H9 (cell line): ENCODE data around the gene NFKB2. TPM values are rescaled to one million over a fixed set of nuclear protein-coding genes. Genes with fewer than 3 reads are reported as not detected.
A peak's percentile ranks its signal among the peaks of the same experiment; 100 is the strongest.

Experiments
- DNase-seq: peaks from one replicate; pipeline ENCODE4 v3.0.0-alpha.2; 2017
- H2AFZ ChIP-seq: one replicate; pipeline ENCODE4 v1.6.1; 2013; ENCODE audit warnings: mild to moderate bottlenecking, low read length, control low read depth, moderate library complexity
- H2AK5ac ChIP-seq: 2 replicates; pipeline ENCODE4 v1.6.1; 2013; ENCODE audit warnings: low read length, control low read depth, mixed read lengths; ENCODE audit not compliant: insufficient read length
- H2BK120ac ChIP-seq: one replicate; pipeline ENCODE4 v1.6.1; 2013; ENCODE audit warnings: low read depth, mild to moderate bottlenecking, low read length, control low read depth, inconsistent platforms; ENCODE audit not compliant: poor library complexity, severe bottlenecking
- H2BK12ac ChIP-seq: 2 replicates; pipeline ENCODE4 v1.6.1; 2013; ENCODE audit warnings: low read length, control low read depth, mixed read lengths, low read depth; ENCODE audit not compliant: insufficient read length
- H2BK15ac ChIP-seq: 2 replicates; pipeline ENCODE4 v1.6.1; 2013; ENCODE audit warnings: low read depth, low read length, control low read depth
- H2BK20ac ChIP-seq: one replicate; pipeline ENCODE4 v1.6.1; 2013; ENCODE audit warnings: low read depth, mild to moderate bottlenecking, low read length, control low read depth, inconsistent platforms; ENCODE audit not compliant: poor library complexity, severe bottlenecking
- H2BK5ac ChIP-seq: 2 replicates; pipeline ENCODE4 v1.6.1; 2013; ENCODE audit warnings: low read length, control low read depth, mixed read lengths; ENCODE audit not compliant: insufficient read length
- H3K14ac ChIP-seq: 2 replicates; pipeline ENCODE4 v1.6.1; 2013; ENCODE audit warnings: low read length, control low read depth; ENCODE audit not compliant: insufficient read depth
- H3K18ac ChIP-seq: 2 replicates; pipeline ENCODE4 v1.6.1; 2013; ENCODE audit warnings: low read depth, mild to moderate bottlenecking, mixed read lengths, low read length, control low read depth; ENCODE audit not compliant: insufficient read length
- H3K23ac ChIP-seq: 2 replicates; pipeline ENCODE4 v1.6.1; 2013; ENCODE audit warnings: low read length, control low read depth, mixed read lengths, low read depth; ENCODE audit not compliant: insufficient read length
- H3K23me2 ChIP-seq: 2 replicates; pipeline ENCODE4 v1.6.1; 2013; ENCODE audit warnings: low read depth, mild to moderate bottlenecking, mixed read lengths, low read length, control low read depth; ENCODE audit not compliant: insufficient read length, poor library complexity, severe bottlenecking
- H3K27ac ChIP-seq: 2 replicates; pipeline ENCODE4 v1.5.1; 2013; ENCODE audit warnings: low read length, control low read depth, mixed read lengths, low read depth; ENCODE audit not compliant: insufficient read length
- H3K27me3 ChIP-seq: 2 replicates; pipeline ENCODE4 v1.6.1; 2013; ENCODE audit warnings: low read length, control low read depth, inconsistent platforms; ENCODE audit not compliant: insufficient read depth
- H3K4ac ChIP-seq: 2 replicates; pipeline ENCODE4 v1.6.1; 2013; ENCODE audit warnings: low read depth, mild to moderate bottlenecking, control low read depth, inconsistent platforms, low read length, moderate library complexity
- H3K4me1 ChIP-seq: 2 replicates; pipeline ENCODE4 v1.6.1; 2013; ENCODE audit warnings: low read length, control low read depth, inconsistent platforms; ENCODE audit not compliant: insufficient read depth
- H3K4me2 ChIP-seq: 2 replicates; pipeline ENCODE4 v1.6.1; 2013; ENCODE audit warnings: low read length, control low read depth, mixed read lengths; ENCODE audit not compliant: insufficient read length, insufficient read depth
- H3K56ac ChIP-seq: 2 replicates; pipeline ENCODE4 v1.6.1; 2013; ENCODE audit warnings: low read depth, mild to moderate bottlenecking, mixed read lengths, low read length, control low read depth; ENCODE audit not compliant: insufficient read length
- H3K79me1 ChIP-seq: 2 replicates; pipeline ENCODE4 v1.6.1; 2013; ENCODE audit warnings: low read depth, mild to moderate bottlenecking, moderate library complexity, low read length, control low read depth, inconsistent platforms; ENCODE audit not compliant: insufficient read depth, poor library complexity, severe bottlenecking
- H3K79me2 ChIP-seq: 2 replicates; pipeline ENCODE4 v1.6.1; 2013; ENCODE audit warnings: low read length, control low read depth, inconsistent platforms; ENCODE audit not compliant: insufficient read depth
- H3K9ac ChIP-seq: 2 replicates; pipeline ENCODE4 v1.6.1; 2013; ENCODE audit warnings: low read length, control low read depth, mixed read lengths; ENCODE audit not compliant: insufficient read length; ENCODE audit errors: extremely low read depth
- H3K9me3 ChIP-seq: one replicate; pipeline ENCODE4 v1.6.1; 2013; ENCODE audit warnings: low read depth, low read length, inconsistent platforms; ENCODE audit not compliant: control insufficient read depth
- H3T11ph ChIP-seq: one replicate; pipeline ENCODE4 v1.6.1; 2013; ENCODE audit warnings: mild to moderate bottlenecking, low read length, control low read depth, inconsistent platforms
- H4K20me1 ChIP-seq: one replicate; pipeline ENCODE4 v1.6.1; 2013; ENCODE audit not compliant: control insufficient read depth, insufficient read length, insufficient read depth
- H4K5ac ChIP-seq: 2 replicates; pipeline ENCODE4 v1.6.1; 2013; ENCODE audit warnings: low read depth, mild to moderate bottlenecking, mixed read lengths, low read length, control low read depth; ENCODE audit not compliant: insufficient read length
- H4K8ac ChIP-seq: replicated peaks from 2 replicates; pipeline ENCODE4 v1.6.1; 2013; ENCODE audit warnings: low read length, control low read depth, mixed read lengths, low read depth; ENCODE audit not compliant: insufficient read length
- H4K91ac ChIP-seq: 2 replicates; pipeline ENCODE4 v1.6.1; 2013; ENCODE audit warnings: low read depth, mild to moderate bottlenecking, moderate library complexity, mixed read lengths, low read length, control low read depth; ENCODE audit not compliant: insufficient read length
- H3K27ac Mint-ChIP-seq, 3 experiments: 2 replicates in 2 of 3; 3 replicates in 1 of 3; pipeline ENCODE4 v1.8.0; 2020 to 2021; ENCODE audit warnings: mixed read lengths in 3 of 3, mild to moderate bottlenecking in 1 of 3, moderate library complexity in 1 of 3
- H3K27me3 Mint-ChIP-seq: 2 replicates; pipeline ENCODE4 v1.8.0; 2021; ENCODE audit warnings: low read depth, mild to moderate bottlenecking, moderate library complexity, mixed read lengths
- H3K36me3 Mint-ChIP-seq, 3 experiments: 2 replicates in 2 of 3; 3 replicates in 1 of 3; pipeline ENCODE4 v1.8.0; 2020 to 2021; ENCODE audit warnings: low read depth in 3 of 3, mixed read lengths in 3 of 3; ENCODE audit not compliant: insufficient read depth in 1 of 3
- H3K4me1 Mint-ChIP-seq, 2 experiments: 2 replicates each; pipeline ENCODE4 v1.8.0; 2020; ENCODE audit warnings: mixed read lengths in 2 of 2
- H3K4me3 Mint-ChIP-seq, 2 experiments: 2 replicates in 1 of 2; 3 replicates in 1 of 2; pipeline ENCODE4 v1.8.0; 2020 to 2021; ENCODE audit warnings: mild to moderate bottlenecking in 2 of 2, mixed read lengths in 2 of 2, moderate library complexity in 1 of 2
- H3K9me3 Mint-ChIP-seq, 2 experiments: 2 replicates in 1 of 2; 3 replicates in 1 of 2; pipeline ENCODE4 v1.8.0; 2020; ENCODE audit warnings: mild to moderate bottlenecking in 2 of 2, mixed read lengths in 2 of 2, moderate library complexity in 1 of 2
- WGBS: extraction: QIAGEN DNeasy Blood & Tissue Kit; methylation state at CpG from one replicate; pipeline ENCODE4 v1.1.7; 2013; ENCODE audit warnings: missing lambda C conversion rate, low lambda C conversion rate, mixed read lengths; ENCODE audit not compliant: insufficient read length; ENCODE audit errors: extremely low coverage; 5-methylcytosine and 5-hydroxymethylcytosine counted together
- total RNA-seq: library from RNA; stranded (reverse); gene quantifications from 2 replicates; pipeline ENCODE4 v1.2.1, GENCODE V29; 2021
- TF ChIP-seq, protein P1 (sequence below): fragments of 200-600 bp; sonication (generic); conservative IDR thresholded peaks from 3 replicates; pipeline ENCODE4 v1.8.0; 2021; ENCODE audit warnings: antibody characterized with exemption, mild to moderate bottlenecking

NFKB2 gene
- total RNA-seq, 1 experiment from 2014 or later: 23.7 TPM

DNA sequence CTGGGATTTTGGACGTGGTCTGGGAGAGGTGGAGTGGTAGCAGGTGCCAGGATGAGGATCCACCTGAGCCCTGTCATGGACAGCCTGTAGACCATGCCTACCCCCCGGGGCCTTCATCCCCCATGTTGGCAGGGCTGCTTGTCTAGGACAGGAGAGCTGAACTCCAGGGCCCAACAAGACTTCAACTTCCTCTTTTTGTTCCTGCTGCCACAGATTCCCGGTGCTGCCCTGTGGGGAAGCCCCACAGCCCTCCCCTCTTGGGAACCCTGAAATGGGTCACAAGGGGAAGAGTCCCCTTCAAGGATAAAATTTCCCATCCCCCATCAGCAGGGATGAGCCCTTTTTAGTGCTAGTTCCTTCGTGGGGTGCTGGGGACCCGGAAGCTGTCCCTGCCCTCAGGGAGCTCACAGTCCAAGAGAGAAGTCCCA lies 38.1 kb downstream of the NFKB2 start:
- Histone ChIP-seq H3K4me1 (peaks cover 5% of the 10 kb centered on the region; the same call in 1 of the 2 replicates), H3K9ac (no peak overlapping the region), H4K8ac (no peak overlapping the region), H3K4me2 (no peak overlapping the region), H3K4ac (no peak overlapping the region), H3K9me3 (no peaks in the 10 kb centered on the region), H2BK120ac (no peak overlapping the region), H4K91ac (no peak overlapping the region), H4K20me1 (no peaks in the 10 kb centered on the region), H2BK12ac (no peak overlapping the region), H3K79me2 (no peaks in the 10 kb centered on the region), H2BK20ac (no peak overlapping the region), H3K79me1 (no peaks in the 10 kb centered on the region), H2BK15ac (no peak overlapping the region), H3K18ac (no peak overlapping the region), H3K27me3 (peaks cover 29% of the 10 kb centered on the region; the same call in 1 of the 2 replicates), H3K27ac (no peak overlapping the region), H3T11ph (no peak overlapping the region), H2AFZ (no peak overlapping the region), H3K23ac (no peak overlapping the region), H2BK5ac (no peak overlapping the region), H4K5ac (no peak overlapping the region), H3K56ac (no peak overlapping the region), H3K23me2 (peaks cover 9% of the 10 kb centered on the region), H2AK5ac (no peak overlapping the region), H3K14ac (no peak overlapping the region)
- H3K4me3 Mint-ChIP-seq: peak overlapping the region in 1 of 2 experiments; percentile 97; a peak in 2 of 5 replicates
- peaks cover 16 to 34% of the 10 kb centered on the region in 2 experiments for H3K4me1 Mint-ChIP-seq
- no peaks in the 10 kb centered on the region; a peak in 1 of 5 replicates for H3K9me3 Mint-ChIP-seq
- no peak for DNase-seq
- TF ChIP-seq, protein P1, sequence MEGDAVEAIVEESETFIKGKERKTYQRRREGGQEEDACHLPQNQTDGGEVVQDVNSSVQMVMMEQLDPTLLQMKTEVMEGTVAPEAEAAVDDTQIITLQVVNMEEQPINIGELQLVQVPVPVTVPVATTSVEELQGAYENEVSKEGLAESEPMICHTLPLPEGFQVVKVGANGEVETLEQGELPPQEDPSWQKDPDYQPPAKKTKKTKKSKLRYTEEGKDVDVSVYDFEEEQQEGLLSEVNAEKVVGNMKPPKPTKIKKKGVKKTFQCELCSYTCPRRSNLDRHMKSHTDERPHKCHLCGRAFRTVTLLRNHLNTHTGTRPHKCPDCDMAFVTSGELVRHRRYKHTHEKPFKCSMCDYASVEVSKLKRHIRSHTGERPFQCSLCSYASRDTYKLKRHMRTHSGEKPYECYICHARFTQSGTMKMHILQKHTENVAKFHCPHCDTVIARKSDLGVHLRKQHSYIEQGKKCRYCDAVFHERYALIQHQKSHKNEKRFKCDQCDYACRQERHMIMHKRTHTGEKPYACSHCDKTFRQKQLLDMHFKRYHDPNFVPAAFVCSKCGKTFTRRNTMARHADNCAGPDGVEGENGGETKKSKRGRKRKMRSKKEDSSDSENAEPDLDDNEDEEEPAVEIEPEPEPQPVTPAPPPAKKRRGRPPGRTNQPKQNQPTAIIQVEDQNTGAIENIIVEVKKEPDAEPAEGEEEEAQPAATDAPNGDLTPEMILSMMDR: no peak
- 0 out of 7 replicates have a peak, but pooled peaks cover 0 to 1% (median 0%) of the 10 kb centered on the region in 3 experiments for H3K36me3 Mint-ChIP-seq
- no peak overlapping the region for H3K27ac Mint-ChIP-seq
- H3K27me3 Mint-ChIP-seq: peaks cover 62% of the 10 kb centered on the region
- WGBS: no CpG with 5 or more reads among the region's 5 CpGs
